GM13976 (cell line): ENCODE results near the gene PRKAR1B.
A peak's percentile ranks its signal among the peaks of the same experiment; 100 is the strongest.

Experiments used
- DNase-seq: peaks from one replicate; pipeline ENCODE4 v3.0.0; 2012; ENCODE audit warnings: low spot score
- in situ Hi-C: fragments of 300-500 bp; cut with MboI; formaldehyde crosslinking; loops from one replicate; pipeline ENCODE4 v1.12.0; 2022; ENCODE audit warnings: low sequenced_read_pairs, mixed read lengths, inconsistent platforms; ENCODE audit not compliant: unreplicated experiment
- TF ChIP-seq, protein P1 (sequence below): IDR thresholded peaks from 2 replicates; pipeline ENCODE4 v1.5.1; 2012; ENCODE audit warnings: borderline replicate concordance, mild to moderate bottlenecking; ENCODE audit not compliant: insufficient read depth; ENCODE audit errors: extremely low read depth, missing control alignments, control extremely low read depth

PRKAR1B gene

DNA sequence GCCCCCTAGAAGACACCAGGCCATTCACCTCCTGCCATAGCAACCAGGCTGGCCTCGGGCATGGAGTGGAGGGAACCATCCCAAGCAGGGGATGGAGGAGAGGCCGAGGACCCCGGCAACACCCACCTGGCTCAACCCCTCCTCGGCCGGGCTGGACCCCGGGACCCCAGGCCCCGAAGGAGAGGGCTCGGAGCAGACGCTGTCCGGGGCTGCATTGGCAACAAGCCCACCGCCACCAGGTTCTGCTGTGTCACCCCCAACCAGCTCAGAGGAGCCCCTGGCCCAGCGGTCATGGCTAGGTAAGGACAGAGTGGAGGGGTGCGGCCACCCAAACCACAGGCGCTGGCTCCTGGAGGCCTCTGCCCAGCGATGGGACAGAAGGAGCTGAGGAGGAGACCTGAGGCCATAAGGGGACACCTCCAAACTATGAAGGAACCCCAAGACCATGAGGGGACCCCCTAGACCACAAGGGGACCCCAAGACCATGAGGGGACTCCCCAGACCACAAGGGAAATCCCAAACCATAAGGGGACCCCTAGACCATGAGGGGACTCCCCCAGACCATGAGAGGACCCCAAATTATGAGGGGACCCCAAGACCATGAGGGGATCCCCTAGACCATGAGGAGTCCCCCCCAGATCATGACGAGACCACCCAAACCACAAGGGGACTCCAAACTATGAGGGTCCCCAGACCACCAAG, 132.7 kb downstream of the PRKAR1B start:
- no peak for DNase-seq
- in situ Hi-C loops = no loop called here
- TF ChIP-seq, protein P1, sequence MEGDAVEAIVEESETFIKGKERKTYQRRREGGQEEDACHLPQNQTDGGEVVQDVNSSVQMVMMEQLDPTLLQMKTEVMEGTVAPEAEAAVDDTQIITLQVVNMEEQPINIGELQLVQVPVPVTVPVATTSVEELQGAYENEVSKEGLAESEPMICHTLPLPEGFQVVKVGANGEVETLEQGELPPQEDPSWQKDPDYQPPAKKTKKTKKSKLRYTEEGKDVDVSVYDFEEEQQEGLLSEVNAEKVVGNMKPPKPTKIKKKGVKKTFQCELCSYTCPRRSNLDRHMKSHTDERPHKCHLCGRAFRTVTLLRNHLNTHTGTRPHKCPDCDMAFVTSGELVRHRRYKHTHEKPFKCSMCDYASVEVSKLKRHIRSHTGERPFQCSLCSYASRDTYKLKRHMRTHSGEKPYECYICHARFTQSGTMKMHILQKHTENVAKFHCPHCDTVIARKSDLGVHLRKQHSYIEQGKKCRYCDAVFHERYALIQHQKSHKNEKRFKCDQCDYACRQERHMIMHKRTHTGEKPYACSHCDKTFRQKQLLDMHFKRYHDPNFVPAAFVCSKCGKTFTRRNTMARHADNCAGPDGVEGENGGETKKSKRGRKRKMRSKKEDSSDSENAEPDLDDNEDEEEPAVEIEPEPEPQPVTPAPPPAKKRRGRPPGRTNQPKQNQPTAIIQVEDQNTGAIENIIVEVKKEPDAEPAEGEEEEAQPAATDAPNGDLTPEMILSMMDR = no peak

DNA sequence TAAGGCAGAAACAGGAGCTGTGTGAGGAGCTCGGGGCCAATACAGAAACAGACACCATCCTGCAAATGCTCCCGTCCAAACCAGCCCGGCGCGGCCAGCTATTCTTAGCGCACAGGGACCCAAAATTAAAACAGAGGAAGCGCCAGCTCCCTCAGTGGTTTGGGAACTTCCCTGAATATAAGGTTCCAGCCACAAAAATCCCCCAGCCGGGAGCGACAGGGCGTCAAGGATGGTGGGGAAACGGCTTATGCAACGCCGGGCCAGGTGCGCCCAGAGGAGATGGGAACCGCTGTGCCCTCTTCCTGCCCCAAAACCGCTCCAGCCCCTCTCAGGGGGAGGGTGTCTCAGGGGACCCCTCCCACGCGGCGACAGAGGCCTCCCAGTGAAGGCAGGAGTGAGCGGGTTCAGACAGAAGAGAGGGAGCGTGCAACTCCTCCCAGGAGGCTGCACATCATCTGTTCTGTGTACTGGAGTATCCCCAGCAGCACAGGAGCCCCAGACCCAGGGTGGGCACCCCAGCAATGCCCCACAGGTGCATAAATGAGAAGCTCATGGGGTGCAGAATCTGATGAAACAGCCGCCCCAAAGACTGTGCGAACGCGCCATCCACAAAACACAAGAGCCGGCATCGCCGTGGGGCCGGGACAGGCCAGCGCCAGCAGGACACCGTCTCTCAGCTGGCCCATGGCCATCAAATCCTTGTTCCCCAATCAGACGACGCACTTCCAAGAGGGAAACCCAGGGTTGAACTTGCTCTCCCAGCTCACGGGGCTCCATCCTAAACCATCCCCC, 133.6 kb downstream of the PRKAR1B start:
- TF ChIP-seq, protein P1 = no peak
- in situ Hi-C loops = no loop called here
- peak; percentile 72 for DNase-seq

DNA sequence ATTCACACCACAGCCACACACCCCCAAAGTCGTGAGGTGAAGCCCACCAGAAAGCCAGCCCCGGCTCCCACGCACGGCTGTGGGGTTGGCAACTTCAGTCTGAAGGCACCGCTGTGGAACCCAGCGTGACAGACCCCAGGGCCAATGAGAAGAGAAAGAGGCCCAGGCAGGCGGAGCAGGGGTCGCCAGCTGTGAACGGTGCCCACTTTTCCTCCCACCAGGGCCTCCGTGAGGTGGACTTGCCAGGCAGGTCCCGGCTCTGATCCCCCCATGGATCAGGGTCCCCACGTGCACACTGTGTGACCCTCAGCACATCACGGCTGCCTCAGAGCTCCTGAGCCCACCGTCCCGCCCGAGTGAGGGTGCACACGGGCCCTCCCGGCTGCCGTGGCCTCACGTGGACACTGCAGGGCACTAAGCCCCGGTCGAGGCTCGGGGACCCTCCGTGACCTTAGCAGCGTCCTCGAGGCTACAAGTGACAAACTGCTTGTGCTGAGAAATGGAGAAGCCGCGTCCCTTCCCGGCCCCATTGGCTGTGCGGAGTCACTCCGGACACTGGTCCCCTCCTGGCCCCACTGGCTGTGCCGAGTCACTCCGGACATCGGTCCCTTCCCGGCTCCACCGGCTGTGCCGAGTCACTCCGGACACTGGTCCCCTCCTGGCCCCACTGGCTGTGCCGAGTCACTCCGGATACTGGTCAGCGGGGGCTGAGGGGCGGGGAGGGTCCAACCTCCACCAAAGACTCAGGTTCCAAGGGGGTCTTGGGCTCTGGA, 135.0 kb downstream of the PRKAR1B start:
- in situ Hi-C loops = no loop called here
- no peak for DNase-seq
- TF ChIP-seq, protein P1 = no peak

DNA sequence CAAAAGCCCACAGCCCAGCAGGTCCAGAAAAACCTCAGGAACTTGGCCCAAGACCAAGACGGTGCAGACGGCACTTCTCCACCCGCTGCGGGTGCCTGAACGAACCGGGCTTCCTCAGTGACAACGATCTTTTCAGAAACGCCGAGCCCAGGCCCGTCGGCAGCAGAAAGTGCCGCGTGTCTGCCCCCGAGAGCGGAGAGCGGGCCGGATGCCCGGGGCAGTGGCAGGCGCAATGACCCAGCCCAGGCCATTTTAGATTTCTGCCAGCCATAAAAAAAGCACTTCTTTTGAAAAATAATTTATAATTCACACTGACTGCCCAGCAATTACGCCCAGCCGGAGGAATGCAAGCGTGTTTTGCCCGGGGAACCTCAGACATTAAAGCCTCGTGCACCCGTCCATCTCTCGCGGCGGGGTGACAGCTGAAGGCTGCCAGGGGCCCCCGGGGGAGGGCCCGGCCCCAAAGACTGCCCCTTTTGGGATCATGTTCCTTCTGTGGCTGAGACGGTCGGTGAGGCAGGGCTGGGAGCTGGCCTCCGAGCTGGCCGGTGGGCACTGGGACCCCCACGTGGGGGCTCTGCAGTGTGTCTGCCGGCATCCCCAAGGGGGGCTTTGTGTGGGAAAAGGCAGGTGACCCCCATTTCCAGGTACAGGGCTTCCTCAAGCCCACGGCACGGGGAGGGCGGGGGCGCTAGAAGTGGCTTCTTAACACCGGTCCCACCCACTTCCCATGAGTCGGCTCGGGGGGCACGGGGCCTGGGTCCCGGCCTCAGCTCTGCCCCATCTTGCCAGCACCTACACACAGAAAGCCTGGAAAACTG, 136.1 kb downstream of the PRKAR1B start:
- DNase-seq = no peak
- TF ChIP-seq, protein P1 = no peak
- in situ Hi-C loops = no loop called here

DNA sequence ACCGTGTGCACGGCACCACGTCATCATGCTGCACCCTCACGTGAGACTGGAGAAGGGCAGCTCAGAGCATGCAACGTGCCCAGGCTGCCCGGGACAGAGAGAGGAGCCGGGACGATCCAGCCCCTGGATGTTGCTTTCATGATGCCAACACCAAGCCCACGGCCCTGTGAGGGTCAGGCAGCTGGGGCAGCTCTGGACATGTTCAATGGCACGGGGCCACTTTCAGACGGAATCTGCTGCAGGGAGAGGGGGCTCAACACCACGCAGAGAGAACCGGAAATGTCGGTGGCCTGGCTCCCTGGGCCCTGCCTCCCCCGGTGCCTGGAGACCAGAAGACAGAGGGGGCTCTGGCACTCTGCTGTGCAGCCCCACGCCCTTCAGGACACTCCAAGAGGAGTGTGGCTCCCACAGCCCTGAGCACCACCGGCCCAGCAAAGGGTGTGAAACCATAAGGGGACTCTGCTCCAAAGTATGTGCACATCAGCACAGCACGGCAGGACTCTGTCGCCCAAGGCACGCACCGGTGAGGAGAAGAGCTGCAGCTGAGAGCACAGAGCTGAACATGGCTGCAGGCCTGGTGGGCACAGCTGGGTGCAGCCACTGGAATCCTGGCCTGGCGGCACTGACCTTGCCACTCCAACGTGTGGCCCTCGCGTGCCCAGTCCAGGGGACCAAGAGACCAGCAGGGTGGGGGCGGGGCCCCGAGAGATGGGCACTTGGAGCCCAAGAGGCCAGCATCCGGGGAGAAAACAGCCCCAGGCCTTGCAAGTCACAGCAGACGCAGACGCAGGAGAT, 137.1 kb downstream of the PRKAR1B start:
- in situ Hi-C loops = no loop called here
- TF ChIP-seq, protein P1 = no peak
- DNase-seq = no peak
